Adrenal gland (tissue), 5 donors: Measurements from ENCODE around the gene KIF16B.

ENCODE experiments used
- CTCF ChIP-seq, 6 experiments: fragments of 450-650 bp in 4 of 6; fragments of 200-600 bp in 2 of 6; sonication (generic) in 1 of 6; IDR thresholded peaks; 1 replicate in 5 of 6; 2 replicates in 1 of 6; pipeline versions ENCODE4 v1.5.1 to v1.8.0; 2016 to 2021; ENCODE audit warnings: antibody characterized with exemption in 6 of 6, mild to moderate bottlenecking in 2 of 6, moderate library complexity in 1 of 6
- POLR2A ChIP-seq, 2 donors: fragments of 450-650 bp; IDR thresholded peaks; one replicate each; pipeline ENCODE4 v1.6.1; 2017; ENCODE audit warnings: antibody characterized with exemption in 2 of 2, mild to moderate bottlenecking in 2 of 2, moderate library complexity in 1 of 2
- donor health status: DM: no; HTN: no; CAD: no.

- no peak for TF ChIP-seq CTCF (IDR thresholded peaks at IDR 0.05)
- TF ChIP-seq POLR2A (IDR thresholded peaks at IDR 0.05) = no peak
Observed at GRCh38 chr20:16424780-16425179, 148.5 kb downstream of the KIF16B start.
